ENCODE measurements around the gene METTL5.

DNA sequence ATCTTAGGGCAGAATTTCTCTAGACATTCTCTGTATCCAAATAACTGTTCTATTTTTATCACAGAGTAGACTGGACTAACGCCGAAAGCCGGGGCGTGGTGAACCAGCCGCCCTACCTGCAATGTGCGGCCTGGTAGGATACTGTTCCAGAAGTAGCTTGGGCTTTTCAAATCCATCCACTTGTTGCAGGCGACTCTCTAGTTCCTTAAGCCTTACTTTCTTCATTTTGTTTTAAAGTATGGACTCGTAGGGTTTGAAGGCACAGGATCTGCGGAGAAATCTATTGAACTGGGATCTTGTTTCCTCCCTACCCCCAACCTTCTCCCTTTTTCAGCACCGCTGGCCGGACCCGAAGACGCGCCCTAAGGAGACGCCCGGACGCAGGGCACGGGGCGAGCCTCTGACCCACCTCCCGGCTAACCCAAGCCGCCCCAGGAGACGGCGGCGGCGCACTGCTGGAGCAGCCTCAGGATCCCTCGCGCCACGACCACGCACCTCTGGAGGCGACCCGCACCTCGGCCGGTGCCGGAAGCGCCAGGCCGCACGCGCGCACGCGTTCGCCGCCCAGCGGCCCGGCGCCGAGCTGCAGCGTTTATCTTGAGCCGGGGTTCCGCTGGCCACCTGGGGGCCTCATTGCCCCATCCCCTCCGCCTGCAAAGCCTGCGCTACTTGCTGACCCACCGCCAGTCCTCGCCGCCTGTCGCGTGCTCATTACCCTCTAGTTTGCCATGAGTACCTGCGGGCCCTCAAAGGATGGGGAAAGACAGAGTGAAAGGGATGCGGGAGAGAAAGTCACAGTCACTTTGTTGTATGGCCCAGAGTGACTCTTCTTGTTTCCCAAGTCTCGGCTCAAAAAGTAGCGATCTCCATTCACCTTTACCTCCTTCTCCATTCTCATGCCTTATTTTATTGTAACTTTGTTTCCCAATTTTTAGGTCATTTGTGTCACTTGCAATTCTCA is at the start of gene METTL5:
- TF ChIP-seq POLR2A (IDR thresholded peaks at IDR 0.05) (peak in 2 of 4 donors; percentile 59 to 82), EP300 (IDR thresholded peaks at IDR 0.05) (no peak), POLR2AphosphoS5 (IDR thresholded peaks at IDR 0.05) (peak; percentile 59 to 74)
- TF ChIP-seq, protein P1, sequence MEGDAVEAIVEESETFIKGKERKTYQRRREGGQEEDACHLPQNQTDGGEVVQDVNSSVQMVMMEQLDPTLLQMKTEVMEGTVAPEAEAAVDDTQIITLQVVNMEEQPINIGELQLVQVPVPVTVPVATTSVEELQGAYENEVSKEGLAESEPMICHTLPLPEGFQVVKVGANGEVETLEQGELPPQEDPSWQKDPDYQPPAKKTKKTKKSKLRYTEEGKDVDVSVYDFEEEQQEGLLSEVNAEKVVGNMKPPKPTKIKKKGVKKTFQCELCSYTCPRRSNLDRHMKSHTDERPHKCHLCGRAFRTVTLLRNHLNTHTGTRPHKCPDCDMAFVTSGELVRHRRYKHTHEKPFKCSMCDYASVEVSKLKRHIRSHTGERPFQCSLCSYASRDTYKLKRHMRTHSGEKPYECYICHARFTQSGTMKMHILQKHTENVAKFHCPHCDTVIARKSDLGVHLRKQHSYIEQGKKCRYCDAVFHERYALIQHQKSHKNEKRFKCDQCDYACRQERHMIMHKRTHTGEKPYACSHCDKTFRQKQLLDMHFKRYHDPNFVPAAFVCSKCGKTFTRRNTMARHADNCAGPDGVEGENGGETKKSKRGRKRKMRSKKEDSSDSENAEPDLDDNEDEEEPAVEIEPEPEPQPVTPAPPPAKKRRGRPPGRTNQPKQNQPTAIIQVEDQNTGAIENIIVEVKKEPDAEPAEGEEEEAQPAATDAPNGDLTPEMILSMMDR (IDR thresholded peaks at IDR 0.05) = peak; percentile 94 to 99 (median 98)

Measured in upper lobe of left lung (tissue), 4 donors.